GM13976 (cell line): ENCODE data around the gene MSRB3.

Source experiments
- DNase-seq: peaks from one replicate; pipeline ENCODE4 v3.0.0; 2012; ENCODE audit warnings: low spot score
- CTCF ChIP-seq: IDR thresholded peaks from 2 replicates; pipeline ENCODE4 v1.5.1; 2012; ENCODE audit warnings: borderline replicate concordance, mild to moderate bottlenecking; ENCODE audit not compliant: insufficient read depth; ENCODE audit errors: extremely low read depth, missing control alignments, control extremely low read depth
- in situ Hi-C: fragments of 300-500 bp; cut with MboI; formaldehyde crosslinking; loops from one replicate; pipeline ENCODE4 v1.12.0; 2022; ENCODE audit warnings: low sequenced_read_pairs, mixed read lengths, inconsistent platforms; ENCODE audit not compliant: unreplicated experiment

Gene MSRB3

GRCh38 chr12:65387396-65387795, 108.9 kb downstream of the MSRB3 start:
- in situ Hi-C loops = no loop called here
- no peak for DNase-seq
- no peak for TF ChIP-seq CTCF

DNA sequence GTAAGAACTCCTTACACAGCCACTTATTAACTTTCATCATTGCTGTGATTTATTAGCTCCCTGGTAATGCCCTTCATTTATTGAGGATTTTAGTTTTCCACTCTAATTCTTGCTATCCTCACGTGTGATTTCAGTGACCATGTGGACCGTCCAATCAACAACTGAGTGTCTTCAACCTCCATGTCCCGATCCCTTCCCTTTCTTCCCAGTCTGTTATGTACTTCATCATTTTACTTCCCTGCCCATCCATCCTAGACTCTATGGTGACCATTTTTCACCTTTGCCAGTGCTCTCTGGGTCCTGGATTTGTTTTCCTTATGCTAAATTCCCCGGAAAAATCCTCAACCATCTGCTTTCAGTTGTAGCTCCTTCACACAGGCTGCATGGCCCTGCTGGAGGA, 111.0 kb downstream of the MSRB3 start:
- in situ Hi-C loops = no loop called here
- TF ChIP-seq CTCF = no peak
- DNase-seq = no peak

DNA sequence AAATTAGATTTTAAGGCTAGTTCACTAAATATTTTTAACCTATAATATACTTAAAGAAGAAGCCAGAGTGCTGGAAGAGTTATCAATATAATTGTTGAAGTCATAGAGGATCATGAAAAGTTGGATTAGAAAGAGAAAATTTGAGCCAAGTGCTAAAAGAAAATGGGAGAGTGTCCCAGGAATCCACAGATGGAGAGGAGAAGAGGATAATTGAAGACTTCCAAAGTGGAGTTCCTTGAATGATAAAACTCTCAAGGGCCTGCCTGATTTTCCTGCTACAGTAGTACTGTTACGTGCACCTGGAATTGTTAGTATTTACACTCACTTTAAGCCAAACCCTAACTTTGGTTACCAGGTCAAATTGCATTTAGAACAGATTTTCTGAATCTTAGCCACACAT, 113.2 kb downstream of the MSRB3 start:
- DNase-seq = no peak
- in situ Hi-C loops = no loop called here

GRCh38 chr12:65392491-65392890, 114.0 kb downstream of the MSRB3 start:
- no peak for TF ChIP-seq CTCF
- DNase-seq = no peak
- in situ Hi-C loops = no loop called here

More for the DNA sequence above, 113.2 kb downstream of the MSRB3 start:
- TF ChIP-seq CTCF = no peak

GRCh38 chr12:65403188-65403587, 124.7 kb downstream of the MSRB3 start:
- no peak for DNase-seq
- TF ChIP-seq CTCF = no peak
- in situ Hi-C loops = no loop called here

- TF ChIP-seq CTCF = no peak
- in situ Hi-C loops = no loop called here
- DNase-seq = no peak
These were observed 129.1 kb downstream of the MSRB3 start for GRCh38 chr12:65407388-65408149.
